Fibroblast of peridontal ligament (primary cell): ENCODE data around the gene FGF13.

Experiments
- DNase-seq: peaks from one replicate; pipeline ENCODE4 v3.0.0-alpha.2; 2010; ENCODE audit errors: extremely low read depth

Gene FGF13

GRCh38 chrX:138664016-138664415 is 47.5 kb downstream of the FGF13 start:
- DNase-seq = no peak

DNA sequence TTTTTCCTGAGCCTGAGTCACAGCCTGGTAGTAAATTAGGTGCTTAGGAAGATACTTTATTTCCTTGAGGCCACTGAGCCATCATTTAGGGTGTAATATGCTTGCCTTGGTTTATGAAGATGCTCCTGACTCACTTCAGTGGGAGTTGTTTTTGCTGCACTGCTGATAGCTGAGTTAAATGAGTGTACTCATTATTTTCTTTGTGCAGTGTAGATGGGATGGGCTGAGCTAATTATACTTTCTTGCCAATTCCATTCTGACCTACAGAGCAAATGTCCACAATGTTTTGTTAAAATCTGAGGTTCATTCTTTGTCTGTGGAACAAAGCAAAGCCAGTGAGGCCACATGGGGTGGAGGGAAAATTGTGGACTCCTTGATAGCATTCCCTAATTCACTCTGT is 60.0 kb downstream of the FGF13 start:
- no peak for DNase-seq

DNA sequence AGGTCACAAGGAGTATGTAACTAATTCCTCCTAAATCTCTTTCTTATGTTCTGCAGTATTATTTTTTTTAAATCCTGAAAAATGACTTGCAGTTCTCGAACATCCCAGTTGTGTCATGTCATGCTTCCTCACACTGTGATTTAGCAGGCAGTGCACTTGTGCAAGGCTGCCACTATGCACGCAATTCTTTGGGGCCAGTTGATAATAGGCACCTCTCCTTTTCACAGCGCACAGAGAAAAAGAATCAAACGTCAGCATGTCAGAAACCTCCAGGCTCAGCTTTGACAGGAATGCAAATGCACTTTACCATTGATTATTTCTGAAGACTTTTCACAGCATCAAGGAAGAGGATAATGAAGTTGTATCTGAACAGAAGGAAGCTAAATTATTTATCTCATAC is 62.9 kb downstream of the FGF13 start:
- DNase-seq = no peak

DNA sequence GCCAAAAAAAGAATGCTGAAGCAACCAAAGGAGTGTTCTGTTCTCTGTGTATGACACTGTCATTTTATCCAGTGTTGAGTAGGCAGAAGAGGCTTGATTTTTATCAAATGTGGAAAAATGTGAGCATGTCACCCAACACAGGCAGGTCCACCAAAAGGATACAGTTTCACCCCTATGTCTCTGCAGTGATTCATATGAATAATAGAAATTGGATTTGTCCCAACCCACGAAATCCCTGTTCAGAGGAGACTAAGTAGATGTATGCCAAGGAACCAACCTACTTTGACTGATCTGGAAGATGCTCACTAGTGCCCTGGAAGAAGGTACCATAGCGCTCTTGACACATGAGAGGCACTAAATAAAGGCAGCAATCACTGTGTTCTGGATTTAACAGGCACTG is 72.5 kb downstream of the FGF13 start:
- no peak for DNase-seq
